ENCODE measurements around the gene KIDINS220. TPM values are rescaled to one million over a fixed set of nuclear protein-coding genes. Genes with fewer than 3 reads are reported as not detected.

The KIDINS220 gene
- total and polyA plus RNA-seq, 9 of the 15 experiments (the other 6 are each of a cell fraction or from before 2014, with no cell fraction given): 15.2 to 48.0 (median 34.4) TPM

- no peak for DNase-seq (ENCODE audit: extremely low read depth in 1 of 4, low spot score in 3 of 4)
- H3K9me3 ChIP-seq (replicated peaks; ENCODE audit: control insufficient read depth, insufficient read depth, low read depth, low read length): no peaks in the 10 kb centered on the region
- H3K4me3 ChIP-seq: no peak overlapping the region
- H3K4me2 ChIP-seq (ENCODE audit: insufficient read depth, low read length): no peak overlapping the region
- no peak overlapping the region for H3K27ac ChIP-seq (ENCODE audit: extremely low read depth, low read depth, low read length)
- peaks cover 5% of the 10 kb centered on the region; the same call in 2 of the 3 replicates for H3K79me2 ChIP-seq (ENCODE audit: control insufficient read depth, insufficient read depth, low read length)
- H3K27me3 ChIP-seq (ENCODE audit: control insufficient read depth in 2 of 2, insufficient read depth in 2 of 2, low read length in 2 of 2): no peaks in the 10 kb centered on the region
- no peaks in the 10 kb centered on the region for H3K9me1 ChIP-seq (ENCODE audit: control insufficient read depth, insufficient read depth, low read length)
- no peak for FAIRE-seq
- POLR2A ChIA-PET: no interaction called here
- no peak for ATAC-seq
- in situ Hi-C loops (cut with MboI): no loop called here
- H2AFZ ChIP-seq (ENCODE audit: low read depth, low read length): no peak overlapping the region
- H3K4me1 ChIP-seq (replicated peaks in 1 of 2; ENCODE audit: control insufficient read depth in 2 of 2, insufficient read depth in 2 of 2, low read length in 2 of 2): peaks cover 0 to 1% of the 10 kb centered on the region in 2 experiments; a peak in 1 of 5 replicates
- intact Hi-C loops (cut with micrococcal nuclease): no loop called here
- peaks cover 54% of the 10 kb centered on the region for H3K36me3 ChIP-seq (ENCODE audit: control insufficient read depth, insufficient read depth, low read length)
- no TSS peak for BruUV-seq (replicated peaks)
- CTCF ChIA-PET (ENCODE audit: low intra/inter-chr PET ratio): no interaction called here
- WGBS (ENCODE audit: insufficient coverage, low coverage, missing lambda C conversion rate): 92% methylated on average over 4 of the region's 4 CpGs
- no peak overlapping the region for H3K9ac ChIP-seq (ENCODE audit: insufficient read depth in 1 of 2, low read depth in 2 of 2, low read length in 2 of 2)
- H4K20me1 ChIP-seq (replicated peaks; ENCODE audit: control insufficient read depth, insufficient read depth, low read length): no peaks in the 10 kb centered on the region
- TF ChIP-seq PHF20 (IDR thresholded peaks at IDR 0.05; ENCODE audit: partially characterized antibody) (no peak), TSHZ1 (CRISPR knock-in tag; IDR thresholded peaks at IDR 0.05) (no peak), NFIC (IDR thresholded peaks at IDR 0.05) (0 out of 2 replicates have a peak, but pooled peaks have one; percentile 8), ZEB2 (IDR thresholded peaks at IDR 0.05) (no peak), HNRNPL (IDR thresholded peaks at IDR 0.05; ENCODE audit: low read depth, low read length) (no peak)
Observed at GRCh38 chr2:8884812-8885211, 47.4 kb upstream of the KIDINS220 start.

Measured in K562 (cell line).